ENCODE data around the gene TPST2. TPM values are rescaled to one million over a fixed set of nuclear protein-coding genes. Genes with fewer than 3 reads are reported as not detected.

Gene TPST2
- total and polyA plus RNA-seq, 2 of the 4 experiments (the other 2 are of a cell fraction) = 42.5 to 63.6 TPM

DNA sequence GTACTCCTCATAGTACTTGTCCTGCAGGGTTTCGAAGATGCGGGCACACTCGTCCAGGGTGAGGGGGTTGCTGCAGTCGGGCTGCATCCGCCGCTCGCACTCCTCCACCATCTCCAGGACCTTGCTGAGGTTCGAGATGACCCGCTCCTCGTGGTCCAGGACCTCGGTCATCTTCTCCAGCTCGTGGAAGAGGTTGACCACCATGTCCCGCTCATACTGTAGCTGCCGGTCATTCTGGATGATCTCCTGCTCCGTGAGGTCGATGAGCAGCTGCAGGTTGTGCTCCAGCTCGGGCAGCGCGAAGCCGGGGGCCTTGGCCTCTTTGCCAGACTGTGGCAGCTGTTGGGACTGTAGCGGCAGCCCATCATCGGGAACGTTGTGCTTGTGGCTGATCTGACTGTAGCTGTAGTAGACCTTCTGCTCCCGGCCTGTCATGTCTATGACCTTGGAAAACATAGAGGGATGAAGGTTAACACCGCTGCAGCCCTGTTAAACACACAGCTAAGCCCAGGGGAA, 90.7 kb downstream of the TPST2 start:
- Histone ChIP-seq H2BK120ac (ENCODE audit: low read depth, low read length) (no peak overlapping the region), H3K23ac (ENCODE audit: low read depth, low read length) (no peak overlapping the region), H3K4me3 (ENCODE audit: insufficient read depth, low read depth, low read length) (no peak overlapping the region), H3K14ac (replicated peaks; ENCODE audit: low read depth, low read length) (no peak overlapping the region), H3K27me3 (ENCODE audit: control insufficient read depth, insufficient read depth, low read length) (no peaks in the 10 kb centered on the region), H3K4me2 (ENCODE audit: low read depth, low read length) (no peak overlapping the region), H3K56ac (ENCODE audit: extremely low read depth, insufficient read depth, low read length) (no peak overlapping the region), H4K5ac (ENCODE audit: low read depth, low read length) (no peak overlapping the region), H3K79me1 (ENCODE audit: low read depth in 1 of 2, low read length in 2 of 2) (peaks cover 8 to 22% of the 10 kb centered on the region in 2 experiments; a peak in 3 of 4 replicates), H2BK5ac (ENCODE audit: low read depth, low read length, poor library complexity, severe bottlenecking) (no peak overlapping the region), H4K8ac (ENCODE audit: low read depth in 2 of 2, low read length in 2 of 2) (no peak overlapping the region), H2AFZ (replicated peaks; ENCODE audit: low read length, poor library complexity) (no peak overlapping the region), H3K4ac (ENCODE audit: low read depth, low read length) (no peak overlapping the region), H3K4me1 (ENCODE audit: control insufficient read depth, insufficient read depth, low read length) (no peaks in the 10 kb centered on the region), H3K36me3 (ENCODE audit: control insufficient read depth, insufficient read depth, low read length) (peaks cover 58% of the 10 kb centered on the region), H3K9me1 (ENCODE audit: insufficient read depth, low read length) (no peaks in the 10 kb centered on the region), H2BK15ac (ENCODE audit: low read depth, low read length) (no peak overlapping the region), H2AK9ac (replicated peaks; ENCODE audit: low read depth, low read length, poor library complexity) (no peak overlapping the region), H3K9me3 (ENCODE audit: control insufficient read depth, insufficient read depth, low read length) (no peaks in the 10 kb centered on the region), H2AK5ac (ENCODE audit: low read depth, low read length) (no peak overlapping the region), H4K91ac (ENCODE audit: insufficient read depth, low read depth, low read length) (no peak overlapping the region), H3K9ac (ENCODE audit: low read depth, low read length) (no peak overlapping the region), H4K20me1 (ENCODE audit: insufficient read depth, low read length) (no peaks in the 10 kb centered on the region), H2BK20ac (ENCODE audit: low read depth, low read length) (no peak overlapping the region), H3K27ac (ENCODE audit: insufficient read depth, low read length) (no peak overlapping the region), H3K18ac (ENCODE audit: low read depth, low read length) (no peak overlapping the region)
- in situ Hi-C loops (cut with MboI; ENCODE audit: low sequenced_read_pairs) = no loop called here
- intact Hi-C loops (cut with micrococcal nuclease) = no loop called here
- DNase-seq (no peak), ATAC-seq (ENCODE audit: low read depth) (no peak)
- ChIA-PET POLR2A (ENCODE audit: unreplicated experiment) (no interaction called here), CTCF (interaction anchor here (1.1 kb wide), 1 partner anchor 167 kb away, joined by 3 read pairs; no protein-coding TSS in a partner anchor)
- TSS peak; percentile 62 for BruUV-seq (replicated peaks)
- dilution Hi-C loops (cut with HindIII; ENCODE audit: low sequenced_read_pairs, unreplicated experiment) = no loop called here
- WGBS, 2 experiments (ENCODE audit: extremely low coverage in 2 of 2, insufficient read length in 1 of 2) = 91% methylated on average over 16 of the region's 25 CpGs; no CpG with 5 or more reads in 1 of the 2 experiments
- TF ChIP-seq CEBPB (IDR thresholded peaks at IDR 0.05; ENCODE audit: low read depth, low read length) = no peak
- TF ChIP-seq CHD1 (IDR thresholded peaks at IDR 0.05; ENCODE audit: low read depth, low read length) = no peak
- no peak for TF ChIP-seq MAZ (IDR thresholded peaks at IDR 0.05; ENCODE audit: borderline replicate concordance, low read depth, low read length)
- no peak for TF ChIP-seq SMC3 (IDR thresholded peaks at IDR 0.05; ENCODE audit: low read depth, low read length)
- TF ChIP-seq MAFK (IDR thresholded peaks at IDR 0.05; ENCODE audit: low read depth, low read length) = no peak
- TF ChIP-seq, protein P1, sequence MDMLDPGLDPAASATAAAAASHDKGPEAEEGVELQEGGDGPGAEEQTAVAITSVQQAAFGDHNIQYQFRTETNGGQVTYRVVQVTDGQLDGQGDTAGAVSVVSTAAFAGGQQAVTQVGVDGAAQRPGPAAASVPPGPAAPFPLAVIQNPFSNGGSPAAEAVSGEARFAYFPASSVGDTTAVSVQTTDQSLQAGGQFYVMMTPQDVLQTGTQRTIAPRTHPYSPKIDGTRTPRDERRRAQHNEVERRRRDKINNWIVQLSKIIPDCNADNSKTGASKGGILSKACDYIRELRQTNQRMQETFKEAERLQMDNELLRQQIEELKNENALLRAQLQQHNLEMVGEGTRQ (IDR thresholded peaks at IDR 0.05; ENCODE audit: low read depth, low read length) = no peak
- no peak for TF ChIP-seq POLR2A (IDR thresholded peaks at IDR 0.05; ENCODE audit: low read depth, low read length)
- TF ChIP-seq, protein P2, sequence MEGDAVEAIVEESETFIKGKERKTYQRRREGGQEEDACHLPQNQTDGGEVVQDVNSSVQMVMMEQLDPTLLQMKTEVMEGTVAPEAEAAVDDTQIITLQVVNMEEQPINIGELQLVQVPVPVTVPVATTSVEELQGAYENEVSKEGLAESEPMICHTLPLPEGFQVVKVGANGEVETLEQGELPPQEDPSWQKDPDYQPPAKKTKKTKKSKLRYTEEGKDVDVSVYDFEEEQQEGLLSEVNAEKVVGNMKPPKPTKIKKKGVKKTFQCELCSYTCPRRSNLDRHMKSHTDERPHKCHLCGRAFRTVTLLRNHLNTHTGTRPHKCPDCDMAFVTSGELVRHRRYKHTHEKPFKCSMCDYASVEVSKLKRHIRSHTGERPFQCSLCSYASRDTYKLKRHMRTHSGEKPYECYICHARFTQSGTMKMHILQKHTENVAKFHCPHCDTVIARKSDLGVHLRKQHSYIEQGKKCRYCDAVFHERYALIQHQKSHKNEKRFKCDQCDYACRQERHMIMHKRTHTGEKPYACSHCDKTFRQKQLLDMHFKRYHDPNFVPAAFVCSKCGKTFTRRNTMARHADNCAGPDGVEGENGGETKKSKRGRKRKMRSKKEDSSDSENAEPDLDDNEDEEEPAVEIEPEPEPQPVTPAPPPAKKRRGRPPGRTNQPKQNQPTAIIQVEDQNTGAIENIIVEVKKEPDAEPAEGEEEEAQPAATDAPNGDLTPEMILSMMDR (conservative IDR thresholded peaks at IDR 0.05; ENCODE audit: low read depth, low read length) = no peak
- no peak for TF ChIP-seq BHLHE40 (IDR thresholded peaks at IDR 0.05; ENCODE audit: low read depth, low read length)
- no peak for TF ChIP-seq RCOR1 (IDR thresholded peaks at IDR 0.05; ENCODE audit: insufficient replicate concordance, low read length)
- TF ChIP-seq, protein P3, sequence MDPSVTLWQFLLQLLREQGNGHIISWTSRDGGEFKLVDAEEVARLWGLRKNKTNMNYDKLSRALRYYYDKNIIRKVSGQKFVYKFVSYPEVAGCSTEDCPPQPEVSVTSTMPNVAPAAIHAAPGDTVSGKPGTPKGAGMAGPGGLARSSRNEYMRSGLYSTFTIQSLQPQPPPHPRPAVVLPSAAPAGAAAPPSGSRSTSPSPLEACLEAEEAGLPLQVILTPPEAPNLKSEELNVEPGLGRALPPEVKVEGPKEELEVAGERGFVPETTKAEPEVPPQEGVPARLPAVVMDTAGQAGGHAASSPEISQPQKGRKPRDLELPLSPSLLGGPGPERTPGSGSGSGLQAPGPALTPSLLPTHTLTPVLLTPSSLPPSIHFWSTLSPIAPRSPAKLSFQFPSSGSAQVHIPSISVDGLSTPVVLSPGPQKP (IDR thresholded peaks at IDR 0.05; ENCODE audit: borderline replicate concordance, low read depth, low read length) = no peak
- no peak for TF ChIP-seq FOS (IDR thresholded peaks at IDR 0.05; ENCODE audit: low read depth, low read length)
- no peak for TF ChIP-seq RAD21 (IDR thresholded peaks at IDR 0.05; ENCODE audit: low read length)
- no peak for TF ChIP-seq NFE2L2 (IDR thresholded peaks at IDR 0.05; ENCODE audit: low read depth, low read length)
